Heart right ventricle (tissue), 16 donors: ENCODE data around the gene REPIN1. TPM values are rescaled to one million over a fixed set of nuclear protein-coding genes. Genes with fewer than 3 reads are reported as not detected.

ENCODE experiments used
- ATAC-seq, 8 donors: fragments of 200-7000 bp; cut with Tn5 transposase; one replicate each; pipeline ENCODE4 v1.9.1; 2020; ENCODE audit warnings: mild to moderate bottlenecking in 8 of 8, moderate library complexity in 8 of 8, moderate number of reproducible peaks in 1 of 8
- DNase-seq, 2 donors: peaks; one replicate each; pipeline ENCODE4 v3.0.0-alpha.2; 2020
- H3K27ac ChIP-seq, 10 donors: fragments of 200-600 bp; sonication (generic) in 2 of 10; one replicate each; pipeline versions ENCODE4 v1.5.0 to v1.8.0; 2020 to 2022; ENCODE audit warnings: mild to moderate bottlenecking in 3 of 10
- H3K27me3 ChIP-seq, 7 donors: fragments of 200-600 bp; one replicate each; pipeline ENCODE4 v1.8.0; 2021 to 2022; ENCODE audit warnings: mild to moderate bottlenecking in 2 of 7
- H3K36me3 ChIP-seq, 9 donors: fragments of 200-600 bp; sonication (generic) in 1 of 9; one replicate each; pipeline versions ENCODE4 v1.5.0 to v1.8.0; 2020 to 2022; ENCODE audit warnings: mild to moderate bottlenecking in 2 of 9
- H3K4me1 ChIP-seq, 9 donors: fragments of 200-600 bp; sonication (generic) in 1 of 9; one replicate each; pipeline versions ENCODE4 v1.5.0 to v1.8.0; 2020 to 2022; ENCODE audit warnings: mild to moderate bottlenecking in 4 of 9
- H3K4me3 ChIP-seq, 10 donors: fragments of 200-600 bp; sonication (generic) in 2 of 10; one replicate each; pipeline versions ENCODE4 v1.5.0 to v1.8.0; 2020 to 2022; ENCODE audit warnings: mild to moderate bottlenecking in 7 of 10, moderate library complexity in 2 of 10
- H3K9me3 ChIP-seq, 11 donors: fragments of 200-600 bp in 10 of 11; sonication (generic) in 2 of 11; one replicate each; pipeline versions ENCODE4 v1.5.0 to v1.8.0; 2013 to 2022; ENCODE audit warnings: mild to moderate bottlenecking in 2 of 11, control low read depth in 1 of 11, moderate library complexity in 1 of 11
- CTCF ChIP-seq, 9 donors: fragments of 200-600 bp; sonication (generic) in 2 of 9; IDR thresholded peaks; one replicate each; pipeline versions ENCODE4 v1.5.0 to v1.8.0; 2021 to 2022; ENCODE audit warnings: antibody characterized with exemption in 9 of 9, mild to moderate bottlenecking in 5 of 9, moderate library complexity in 1 of 9
- WGBS, 2 donors: extraction: QIAGEN DNeasy Blood & Tissue Kit; methylation state at CpG; one replicate each; pipeline ENCODE4 v1.1.7; 2013; ENCODE audit warnings: inconsistent platforms in 1 of 2; 5-methylcytosine and 5-hydroxymethylcytosine counted together
- intact Hi-C, 10 donors: fragments of 100-400 bp; cut with DNase I; formaldehyde crosslinking; loops; one replicate each; pipeline versions ENCODE4 v1.11.1 to v1.14.2; 2022
- polyA plus RNA-seq, 2 donors: library from polyadenylated mRNA; stranded (reverse); fragments of 200-250 nt; gene quantifications; one replicate each; pipeline ENCODE4 v1.2.3, GENCODE V29; 2013
- total RNA-seq, 10 donors: library from RNA; stranded (reverse); fragmentation: NEBNext Ultra II Directional in 3 of 10; extraction: Animal tissue kit (Norgen Biotek cat#: 25700) in 3 of 10; gene quantifications; one replicate each; pipeline versions ENCODE4 v1.2.1 to v1.2.4, GENCODE V29; 2021 to 2023
- donor health status: Arrhythmogenic right ventricular cardiomyopathy.
- donor health status: ischemic (EF 13 %, LVEDD 7.1; RV severe dilation, severe dysfunction).
- donor health status: healthy with polysubstance abuse.
- donor health status: DM: no; HTN: yes; CAD: no.
- donor health status: DM: no; HTN: no; CAD: no.
- donor health status: ischemic (EF 25% LVEDD 6.9; RV normal size, moderate dysfunction).
- donor health status: ischemic (EF 25% LVEDD 5.7; RV mildly dilated, moderate dysfunction).
- donor health status: healthy.
- donor health status: DM: yes; HTN: yes; CAD: no.
- donor health status: Ischemic cardiomyopathy.
- donor health status: ischemic (EF 35%, LVEDD 5.7; RV mildly dilated, moderate dysfunction).
- donor health status: nonischemic (EF 11% LVEDD 7.7; RV severe dilation, severe dysfunction).
- donor health status: DM: yes; HTN: yes; CAD: no.
- donor health status: PGD.
- donor health status: ischemic (EF 29% LVEDD 5.4; RV normal size, mild dysfunction).
- donor health status: nonischemic (EF 23%, LVEDD 6.1; RV moderate dilation, normal function).

REPIN1 gene
- total and polyA plus RNA-seq, 12 donors = 51.0 to 132 (median 109) TPM

GRCh38 chr7:150357771-150358427 is 10.7 kb upstream of the REPIN1 start:
- no peak for TF ChIP-seq CTCF (IDR thresholded peaks at IDR 0.05)
- Histone ChIP-seq H3K27me3 (no peaks in the 10 kb centered on the region), H3K4me3 (no peak overlapping the region), H3K9me3 (no peaks in the 10 kb centered on the region), H3K36me3 (no peaks in the 10 kb centered on the region), H3K27ac (no peak overlapping the region), H3K4me1 (peaks cover 0 to 14% (median 3%) of the 10 kb centered on the region in 9 donors)
- DNase-seq = no peak
- 83 to 88% methylated on average over 13 of the region's 13 CpGs for WGBS, 2 donors
- intact Hi-C loops = loop anchor here in 5 of 10 donors (2.0 to 5.0 kb wide), 2 partner anchors 63 to 64 kb away; no protein-coding TSS in a partner anchor
- no peak for ATAC-seq

- Histone ChIP-seq H3K9me3 (no peaks in the 10 kb centered on the region), H3K4me3 (no peak overlapping the region), H3K27ac (no peak overlapping the region), H3K36me3 (no peaks in the 10 kb centered on the region), H3K4me1 (peaks cover 0 to 14% (median 3%) of the 10 kb centered on the region in 9 donors), H3K27me3 (no peaks in the 10 kb centered on the region)
- 97 to 98% methylated on average over 4 of the region's 4 CpGs for WGBS, 2 donors
- no peak for ATAC-seq
- DNase-seq = no peak
- TF ChIP-seq CTCF (IDR thresholded peaks at IDR 0.05) = no peak
- intact Hi-C loops = loop anchor here in 3 of 10 donors (5.0 kb wide), 1 partner anchor 64 kb away; no protein-coding TSS in a partner anchor
Measured at GRCh38 chr7:150358433-150358832, 10.2 kb upstream of the REPIN1 start.

DNA sequence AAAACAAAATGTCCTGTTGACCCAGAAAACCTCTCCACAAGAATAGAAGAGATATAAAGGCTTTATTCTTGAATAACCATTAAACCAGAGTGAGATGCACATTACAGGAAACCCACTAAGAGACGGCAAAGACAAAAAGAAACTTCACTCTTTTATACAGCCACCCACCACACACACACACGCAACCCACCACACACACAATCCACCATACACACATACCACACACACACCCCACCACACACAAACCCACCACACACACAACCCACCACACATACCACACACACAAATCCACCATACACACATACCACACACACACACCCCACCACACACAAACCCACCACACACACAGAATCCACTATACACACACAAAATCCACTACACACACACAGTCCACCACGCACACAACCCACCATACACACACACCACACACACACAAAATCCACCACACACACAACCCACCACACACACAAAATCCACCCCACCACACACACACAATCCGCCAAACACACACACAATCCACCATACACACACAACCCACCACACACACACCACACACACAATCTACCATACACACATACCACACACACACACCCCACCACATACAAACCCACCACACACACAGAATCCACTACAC is 9.5 kb upstream of the REPIN1 start:
- Histone ChIP-seq H3K4me3 (no peak overlapping the region), H3K9me3 (no peaks in the 10 kb centered on the region), H3K4me1 (peaks cover 0 to 21% (median 3%) of the 10 kb centered on the region in 9 donors), H3K27me3 (no peaks in the 10 kb centered on the region), H3K36me3 (no peaks in the 10 kb centered on the region), H3K27ac (no peak overlapping the region)
- WGBS, 2 donors = 86 to 93% methylated on average over 4 of the region's 4 CpGs
- ATAC-seq (no peak), DNase-seq (no peak)
- TF ChIP-seq CTCF (IDR thresholded peaks at IDR 0.05) = no peak
- intact Hi-C loops = loop anchor here in 3 of 10 donors (5.0 kb wide), 1 partner anchor 63 kb away; no protein-coding TSS in a partner anchor

- WGBS, 2 donors = 98% methylated on average over 2 of the region's 2 CpGs
- intact Hi-C loops = loop anchor here in 5 of 10 donors (5.0 to 10.0 kb wide), 3 partner anchors 53 to 395 kb away; no protein-coding TSS in a partner anchor
Measured at GRCh38 chr7:150359622-150360362, 8.8 kb upstream of the REPIN1 start.

More at GRCh38 chr7:150359622-150360362, 8.8 kb upstream of the REPIN1 start:
- Histone ChIP-seq H3K27ac (no peak overlapping the region), H3K27me3 (no peaks in the 10 kb centered on the region), H3K4me1 (peaks cover 0 to 24% (median 3%) of the 10 kb centered on the region in 9 donors), H3K4me3 (no peak overlapping the region), H3K9me3 (no peaks in the 10 kb centered on the region), H3K36me3 (no peaks in the 10 kb centered on the region)
- no peak for ATAC-seq
- no peak for TF ChIP-seq CTCF (IDR thresholded peaks at IDR 0.05)
- DNase-seq = no peak
